HCT116 (cell line): ENCODE measurements around the gene TRABD.

Experiments
- EGR1 ChIP-seq: IDR thresholded peaks from 2 replicates; pipeline ENCODE4 v1.6.1; 2012; ENCODE audit warnings: low read depth
- EZH2 ChIP-seq: fragments of 200-600 bp; sonication (generic); IDR thresholded peaks from 2 replicates; pipeline ENCODE4 v1.6.1; 2017; ENCODE audit warnings: antibody characterized with exemption, mixed run types
- POLR2A ChIP-seq: IDR thresholded peaks from 2 replicates; pipeline ENCODE4 v1.7.0; 2011; ENCODE audit warnings: borderline replicate concordance; ENCODE audit not compliant: insufficient read depth, insufficient read length; ENCODE audit errors: extremely low read depth
- POLR2AphosphoS5 ChIP-seq: IDR thresholded peaks from 2 replicates; pipeline ENCODE4 v1.6.1; 2011; ENCODE audit warnings: mild to moderate bottlenecking, low read depth, low read length, moderate library complexity
- RAD21 ChIP-seq: IDR thresholded peaks from 2 replicates; pipeline ENCODE4 v1.6.1; 2012; ENCODE audit warnings: low read depth, mild to moderate bottlenecking
- REST ChIP-seq: IDR thresholded peaks from 2 replicates; pipeline ENCODE4 v1.6.1; 2012; ENCODE audit warnings: low read depth
- SIN3A ChIP-seq: IDR thresholded peaks from 2 replicates; pipeline ENCODE4 v1.6.1; 2012; ENCODE audit warnings: low read depth
- TCF7L2 ChIP-seq: IDR thresholded peaks from 2 replicates; pipeline ENCODE4 v1.7.0; 2011; ENCODE audit warnings: borderline replicate concordance, inconsistent platforms; ENCODE audit not compliant: insufficient read depth, insufficient read length; ENCODE audit errors: extremely low read depth
- TF ChIP-seq, protein P1 (sequence below), 3 experiments: fragments of 200-600 bp in 1 of 3; sonication (generic) in 1 of 3; IDR thresholded peaks in 2 of 3; conservative IDR thresholded peaks in 1 of 3; 2 replicates each; pipeline ENCODE4 v1.5.1; 2012 to 2017; ENCODE audit warnings: low read depth in 2 of 3, low read length in 2 of 3, antibody characterized with exemption in 1 of 3, borderline replicate concordance in 1 of 3, control low read depth in 1 of 3, mild to moderate bottlenecking in 1 of 3, mixed read lengths in 1 of 3, mixed run types in 1 of 3, moderate library complexity in 1 of 3; ENCODE audit not compliant: insufficient read depth in 1 of 3

- TF ChIP-seq POLR2A = no peak
- TF ChIP-seq EGR1 = no peak
- TF ChIP-seq, protein P1, sequence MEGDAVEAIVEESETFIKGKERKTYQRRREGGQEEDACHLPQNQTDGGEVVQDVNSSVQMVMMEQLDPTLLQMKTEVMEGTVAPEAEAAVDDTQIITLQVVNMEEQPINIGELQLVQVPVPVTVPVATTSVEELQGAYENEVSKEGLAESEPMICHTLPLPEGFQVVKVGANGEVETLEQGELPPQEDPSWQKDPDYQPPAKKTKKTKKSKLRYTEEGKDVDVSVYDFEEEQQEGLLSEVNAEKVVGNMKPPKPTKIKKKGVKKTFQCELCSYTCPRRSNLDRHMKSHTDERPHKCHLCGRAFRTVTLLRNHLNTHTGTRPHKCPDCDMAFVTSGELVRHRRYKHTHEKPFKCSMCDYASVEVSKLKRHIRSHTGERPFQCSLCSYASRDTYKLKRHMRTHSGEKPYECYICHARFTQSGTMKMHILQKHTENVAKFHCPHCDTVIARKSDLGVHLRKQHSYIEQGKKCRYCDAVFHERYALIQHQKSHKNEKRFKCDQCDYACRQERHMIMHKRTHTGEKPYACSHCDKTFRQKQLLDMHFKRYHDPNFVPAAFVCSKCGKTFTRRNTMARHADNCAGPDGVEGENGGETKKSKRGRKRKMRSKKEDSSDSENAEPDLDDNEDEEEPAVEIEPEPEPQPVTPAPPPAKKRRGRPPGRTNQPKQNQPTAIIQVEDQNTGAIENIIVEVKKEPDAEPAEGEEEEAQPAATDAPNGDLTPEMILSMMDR (IDR thresholded peaks at IDR 0.05 in 2 of 3, conservative IDR thresholded peaks at IDR 0.05 in 1 of 3; ENCODE audit: borderline replicate concordance in 1 of 3, insufficient read depth in 1 of 3, low read depth in 2 of 3, low read length in 2 of 3) = no peak
- no peak for TF ChIP-seq SIN3A
- TF ChIP-seq EZH2 = no peak
- TF ChIP-seq REST = no peak
- TF ChIP-seq TCF7L2 = no peak
- no peak for TF ChIP-seq RAD21
- no peak for TF ChIP-seq POLR2AphosphoS5
Measured at GRCh38 chr22:50202130-50202666, 16.5 kb downstream of the TRABD start.
